GM13976 (cell line): ENCODE data around the gene PHTF1.

Source experiments
- DNase-seq: peaks from one replicate; pipeline ENCODE4 v3.0.0; 2012; ENCODE audit warnings: low spot score
- CTCF ChIP-seq: IDR thresholded peaks from 2 replicates; pipeline ENCODE4 v1.5.1; 2012; ENCODE audit warnings: borderline replicate concordance, mild to moderate bottlenecking; ENCODE audit not compliant: insufficient read depth; ENCODE audit errors: extremely low read depth, missing control alignments, control extremely low read depth
- in situ Hi-C: fragments of 300-500 bp; cut with MboI; formaldehyde crosslinking; loops from one replicate; pipeline ENCODE4 v1.12.0; 2022; ENCODE audit warnings: low sequenced_read_pairs, mixed read lengths, inconsistent platforms; ENCODE audit not compliant: unreplicated experiment

Gene PHTF1

DNA sequence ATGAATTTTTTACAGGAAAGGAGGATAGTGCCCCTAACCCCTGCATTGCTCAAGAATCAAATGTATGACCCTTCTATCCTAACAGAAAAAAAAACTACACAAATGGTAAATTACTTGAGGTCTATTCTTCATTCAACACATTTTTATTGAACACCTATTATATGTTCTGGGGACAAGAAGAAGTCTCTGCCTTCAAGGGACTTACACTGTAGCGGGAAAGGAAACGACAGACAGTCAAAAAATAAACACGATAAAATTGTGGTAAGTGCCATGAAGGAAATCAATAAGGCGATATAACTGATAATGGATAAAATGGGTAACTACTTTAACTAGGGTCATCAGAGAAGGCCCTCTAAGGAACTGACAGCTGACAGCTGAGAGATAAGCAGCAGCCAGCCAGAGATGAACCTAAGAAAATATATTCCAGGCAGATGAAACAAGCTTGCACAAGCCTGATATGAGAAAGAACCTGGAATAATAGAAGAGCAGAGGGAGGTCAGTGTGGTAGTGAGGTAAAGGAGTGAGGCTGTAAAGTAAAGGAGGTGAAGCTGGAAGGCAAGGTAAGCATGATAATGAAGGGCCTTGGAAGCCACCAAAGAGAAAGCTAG lies 66.4 kb downstream of the PHTF1 start:
- no peak for DNase-seq
- in situ Hi-C loops: no loop called here
- TF ChIP-seq CTCF: no peak

- DNase-seq: no peak
- TF ChIP-seq CTCF: no peak
- in situ Hi-C loops: no loop called here
Measured at GRCh38 chr1:113692342-113692741, 66.9 kb downstream of the PHTF1 start.

DNA sequence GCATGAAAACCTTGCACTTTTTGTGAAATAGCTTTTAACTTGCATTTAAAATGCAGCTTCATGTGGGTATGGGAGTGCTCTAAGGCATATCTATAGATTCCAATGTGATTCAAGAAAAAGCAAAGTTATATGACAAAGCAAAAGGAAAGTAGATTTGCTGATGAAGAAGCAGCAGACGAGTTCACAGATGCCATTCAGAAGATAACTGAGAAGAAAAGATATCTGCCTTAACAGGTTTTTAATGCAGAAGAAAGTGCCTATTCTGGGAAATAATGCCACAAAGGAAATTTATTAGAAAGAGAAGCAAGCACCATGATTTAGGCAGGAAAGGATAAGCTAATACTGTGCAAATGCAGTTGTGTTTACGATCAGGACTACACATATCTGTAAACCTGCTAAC lies 68.1 kb downstream of the PHTF1 start:
- DNase-seq: no peak
- in situ Hi-C loops: no loop called here
- TF ChIP-seq CTCF: no peak

DNA sequence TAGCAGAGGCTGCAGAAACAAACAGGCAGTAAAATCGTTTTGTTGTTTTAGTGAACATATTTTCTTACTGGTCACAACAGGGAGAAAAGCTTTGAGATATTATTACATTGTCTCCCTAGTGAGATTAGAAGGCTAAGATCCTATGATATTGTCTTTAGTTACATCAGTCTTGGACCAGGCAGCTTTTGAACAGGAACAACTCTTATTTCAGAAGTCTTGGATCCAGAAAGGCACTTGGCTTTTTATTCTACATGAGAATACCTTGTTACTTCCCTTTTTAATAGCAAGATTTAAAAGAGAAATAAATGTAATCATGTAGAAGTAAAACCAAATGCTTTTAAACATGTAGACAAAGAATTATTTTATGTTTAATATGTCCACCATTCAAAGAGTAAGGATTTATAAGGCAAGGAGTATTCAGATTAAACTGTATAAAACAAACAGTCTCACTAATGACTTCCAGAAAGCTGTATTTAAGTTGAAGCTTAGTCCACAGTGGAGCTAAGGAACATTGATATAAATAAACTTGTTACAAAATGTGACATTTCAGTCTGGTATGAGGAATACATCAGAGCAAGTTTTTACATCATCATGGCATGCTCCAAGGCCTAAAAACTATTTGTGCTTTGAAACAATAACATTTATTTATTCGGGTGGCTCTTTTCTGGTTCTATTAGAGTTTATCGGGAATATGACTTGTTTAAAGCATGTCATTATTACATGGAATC lies 72.2 kb downstream of the PHTF1 start:
- in situ Hi-C loops: no loop called here

DNA sequence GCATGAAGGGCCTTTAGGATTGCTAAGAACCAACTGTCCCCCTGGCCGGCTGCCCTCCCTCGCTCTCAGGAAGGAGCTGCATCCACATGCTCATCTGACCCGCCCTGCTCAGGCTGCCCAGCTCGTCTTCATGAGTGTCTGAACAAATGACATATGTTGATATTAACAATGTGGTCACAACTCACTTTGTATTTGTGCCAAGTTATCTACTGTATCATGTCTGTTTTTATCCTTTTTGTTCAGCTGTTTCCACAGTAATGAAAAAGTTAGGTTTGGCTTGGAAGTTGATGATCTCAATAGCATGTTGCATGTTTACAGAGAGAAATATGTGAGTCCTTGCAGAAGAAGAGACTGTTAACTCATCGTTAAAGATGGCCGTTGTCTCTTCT lies 75.1 kb downstream of the PHTF1 start:
- no peak for DNase-seq
- in situ Hi-C loops: no loop called here

More for the DNA sequence above, 72.2 kb downstream of the PHTF1 start:
- no peak for DNase-seq
- TF ChIP-seq CTCF: no peak

More for the DNA sequence above, 75.1 kb downstream of the PHTF1 start:
- TF ChIP-seq CTCF: no peak
